Keratinocyte (primary cell): Measurements from ENCODE around the gene SPCS3. TPM values are rescaled to one million over a fixed set of nuclear protein-coding genes. Genes with fewer than 3 reads are reported as not detected.
A peak's percentile ranks its signal among the peaks of the same experiment; 100 is the strongest.

Experiments used
- DNase-seq: peaks from one replicate; pipeline ENCODE4 v3.0.0-alpha.2; 2011; ENCODE audit warnings: low read depth, missing footprints, low spot score
- FAIRE-seq: peaks from 2 replicates; lab custom pipeline; 2011; peaks lifted over from hg19 to GRCh38; lab: Jason Lieb, UNC
- H2AFZ ChIP-seq: 2 replicates; pipeline ENCODE4 v1.6.0; 2012; ENCODE audit warnings: low read length, control low read depth, inconsistent platforms; ENCODE audit not compliant: control insufficient read depth
- H3K27ac ChIP-seq: 2 replicates; pipeline ENCODE4 v1.5.1; 2011; ENCODE audit warnings: low read length; ENCODE audit not compliant: control insufficient read depth, insufficient read depth
- H3K27me3 ChIP-seq: 3 replicates; pipeline ENCODE4 v1.6.0; 2011; ENCODE audit warnings: low read length; ENCODE audit not compliant: control insufficient read depth, insufficient read depth; ENCODE audit errors: extremely low read depth
- H3K36me3 ChIP-seq, 2 experiments: 2 replicates in 1 of 2; 3 replicates in 1 of 2; pipeline ENCODE4 v1.5.1; 2011; ENCODE audit warnings: low read length in 2 of 2, mild to moderate bottlenecking in 1 of 2; ENCODE audit not compliant: control insufficient read depth in 2 of 2, insufficient read depth in 2 of 2; ENCODE audit errors: extremely low read depth in 1 of 2
- H3K4me1 ChIP-seq: 3 replicates; pipeline ENCODE4 v1.5.1; 2011; ENCODE audit warnings: low read length; ENCODE audit not compliant: control insufficient read depth, insufficient read depth; ENCODE audit errors: extremely low read depth
- H3K4me2 ChIP-seq: 3 replicates; pipeline ENCODE4 v1.6.0; 2011; ENCODE audit warnings: low read depth, low read length; ENCODE audit not compliant: control insufficient read depth, insufficient read depth; ENCODE audit errors: extremely low read depth
- H3K4me3 ChIP-seq, 3 experiments: fragments of 200-600 bp in 1 of 3; sonication (generic) in 1 of 3; 2 replicates in 2 of 3; 3 replicates in 1 of 3; pipeline ENCODE4 v1.5.1; 2011 to 2016; ENCODE audit warnings: low read length in 3 of 3, mild to moderate bottlenecking in 3 of 3, control low read depth in 2 of 3, inconsistent platforms in 1 of 3, low read depth in 1 of 3, mixed read lengths in 1 of 3, mixed run types in 1 of 3, moderate library complexity in 1 of 3; ENCODE audit not compliant: control insufficient read depth in 2 of 3, insufficient read depth in 2 of 3; ENCODE audit errors: extremely low read depth in 1 of 3
- H3K79me2 ChIP-seq: 2 replicates; pipeline ENCODE4 v1.6.0; 2012; ENCODE audit warnings: low read length; ENCODE audit not compliant: control insufficient read depth, insufficient read depth
- H3K9ac ChIP-seq: 3 replicates; pipeline ENCODE4 v1.6.0; 2011; ENCODE audit warnings: low read length; ENCODE audit not compliant: control insufficient read depth, insufficient read depth; ENCODE audit errors: extremely low read depth
- H3K9me1 ChIP-seq: 3 replicates; pipeline ENCODE4 v1.6.0; 2011; ENCODE audit warnings: low read length; ENCODE audit not compliant: control insufficient read depth, insufficient read depth; ENCODE audit errors: extremely low read depth
- H3K9me3 ChIP-seq: 2 replicates; pipeline ENCODE4 v1.5.1; 2012; ENCODE audit warnings: low read depth, low read length; ENCODE audit not compliant: control insufficient read depth
- H4K20me1 ChIP-seq: 3 replicates; pipeline ENCODE4 v1.6.0; 2011; ENCODE audit warnings: low read length; ENCODE audit not compliant: control insufficient read depth, insufficient read depth; ENCODE audit errors: extremely low read depth
- CTCF ChIP-seq, 3 experiments: IDR thresholded peaks in 1 of 3; conservative IDR thresholded peaks in 1 of 3; optimal IDR thresholded peaks in 1 of 3; 2 replicates in 2 of 3; 3 replicates in 1 of 3; pipeline versions ENCODE3 to v1.5.1; 2011; ENCODE audit warnings: low read length in 3 of 3, mild to moderate bottlenecking in 3 of 3, moderate library complexity in 2 of 3, control low read depth in 1 of 3, inconsistent platforms in 1 of 3; ENCODE audit not compliant: insufficient read depth in 2 of 3; ENCODE audit errors: extremely low read depth in 1 of 3
- EZH2 ChIP-seq: IDR thresholded peaks from one replicate; pipeline ENCODE4 v1.6.1; 2012; ENCODE audit warnings: inconsistent platforms, mild to moderate bottlenecking, low read length, moderate library complexity
- dilution Hi-C: fragments of 300-500 bp; cut with MboI; formaldehyde crosslinking; loops from one replicate; pipeline ENCODE4 v1.7.0; 2020; ENCODE audit warnings: low sequenced_read_pairs; ENCODE audit not compliant: extremely low pct_ligation_motif_present
- polyA plus RNA-seq, 5 experiments: library from polyadenylated mRNA; depleted of rRNA in 3 of 5; stranded (reverse) in 3 of 5; stranded (forward) in 1 of 5; unstranded in 1 of 5; fragments of >200 nt; gene quantifications; 1 replicate in 1 of 5; 2 replicates in 3 of 5; 3 replicates in 1 of 5; pipeline versions ENCODE4 v1.2.1 to v1.2.3, GENCODE V29; 2011 to 2012; ENCODE audit warnings: missing spikeins in 2 of 5, low read depth in 1 of 5, low replicate concordance in 1 of 5

The SPCS3 gene
- polyA plus RNA-seq, 1 donor (not counting 4 experiments of a cell fraction or from before 2014, with no cell fraction given), result 59.3 TPM

DNA sequence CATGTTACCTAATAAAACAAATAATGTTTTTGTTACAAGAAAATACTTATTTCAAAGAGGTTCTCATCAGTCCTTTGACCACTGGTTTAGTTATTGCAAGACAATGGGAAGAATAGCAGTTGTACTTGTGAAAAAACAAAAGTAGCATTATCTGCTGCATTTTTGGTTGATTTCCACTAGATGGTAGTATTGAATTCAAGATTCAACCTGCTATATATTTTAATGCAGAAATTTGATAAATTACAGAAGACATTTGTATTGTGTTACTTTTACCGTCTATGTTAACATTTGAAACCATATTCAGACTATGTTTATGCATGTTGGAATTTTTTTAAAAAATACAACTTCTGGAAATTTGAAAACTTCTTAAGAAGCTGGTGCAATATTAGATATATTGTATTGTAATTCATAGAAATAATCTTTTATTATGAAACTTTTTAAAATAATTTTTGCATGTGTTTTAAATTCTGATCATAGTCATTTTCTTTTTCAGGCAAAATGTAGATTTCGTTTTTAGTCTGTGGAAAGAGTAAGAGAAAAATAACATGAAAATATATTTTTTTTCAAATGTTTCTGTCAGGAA, 56.4 kb downstream of the SPCS3 start:
- Histone ChIP-seq H2AFZ (no peak overlapping the region), H3K4me2 (no peak overlapping the region), H3K27ac (no peak overlapping the region), H3K4me3 (no peak overlapping the region), H3K36me3 (no peaks in the 10 kb centered on the region), H3K79me2 (no peaks in the 10 kb centered on the region), H3K9me3 (no peaks in the 10 kb centered on the region), H3K9me1 (no peaks in the 10 kb centered on the region), H3K4me1 (no peaks in the 10 kb centered on the region), H3K9ac (no peak overlapping the region), H3K27me3 (no peaks in the 10 kb centered on the region), H4K20me1 (no peaks in the 10 kb centered on the region)
- dilution Hi-C loops, result loop anchor here (25.0 kb wide), 1 partner anchor 186 kb away; no protein-coding TSS in a partner anchor
- peak in 2 of 3 experiments; percentile 29 to 48 for TF ChIP-seq CTCF (optimal IDR thresholded peaks at IDR 0.05 in 1 of 3, IDR thresholded peaks at IDR 0.05 in 1 of 3, conservative IDR thresholded peaks at IDR 0.05 in 1 of 3; ENCODE audit: extremely low read depth in 1 of 3, insufficient read depth in 2 of 3, low read length in 3 of 3)
- no peak for TF ChIP-seq EZH2
- FAIRE-seq, result no peak
- peak; percentile 1 for DNase-seq

GRCh38 chr4:176377780-176378179, 58.0 kb downstream of the SPCS3 start:
- DNase-seq (no peak), FAIRE-seq (peak; percentile 86)
- dilution Hi-C loops, result loop anchor here (25.0 kb wide), 1 partner anchor 185 kb away; no protein-coding TSS in a partner anchor
- Histone ChIP-seq H3K4me3 (no peak overlapping the region), H3K9me3 (no peaks in the 10 kb centered on the region), H3K9me1 (no peaks in the 10 kb centered on the region), H3K4me2 (no peak overlapping the region), H3K27ac (no peak overlapping the region), H3K79me2 (no peaks in the 10 kb centered on the region), H3K4me1 (no peaks in the 10 kb centered on the region), H3K9ac (no peak overlapping the region), H3K27me3 (no peaks in the 10 kb centered on the region), H4K20me1 (no peaks in the 10 kb centered on the region), H3K36me3 (no peaks in the 10 kb centered on the region), H2AFZ (no peak overlapping the region)
- TF ChIP-seq CTCF (optimal IDR thresholded peaks at IDR 0.05 in 1 of 3, IDR thresholded peaks at IDR 0.05 in 1 of 3, conservative IDR thresholded peaks at IDR 0.05 in 1 of 3; ENCODE audit: extremely low read depth in 1 of 3, insufficient read depth in 2 of 3, low read length in 3 of 3) (peak in 2 of 3 experiments; percentile 36 to 55), EZH2 (no peak)
